ENCODE results near the gene CDH23.
"Not testable (repeated sequence)": the region's sequence is repeated elsewhere in the genome, so short reads cannot be mapped to it uniquely, and the experiment has no call there.

The CDH23 gene

GRCh38 chr10:71396711-71397295 is at the start of gene CDH23:
Gene CDH23 (plus strand): TSS chr10:71396920. CDS start chr10:71439832, 42,912 bp downstream.
- DNase-seq (ENCODE audit: low spot score) = no peak

GRCh38 chr10:71347587-71348395 is 48.9 kb upstream of the CDH23 start:
- no peak for DNase-seq (ENCODE audit: low spot score)

GRCh38 chr10:71348850-71349249 is 47.9 kb upstream of the CDH23 start:
- no peak for DNase-seq (ENCODE audit: low spot score)

- DNase-seq (ENCODE audit: low spot score) = no peak
Observed at GRCh38 chr10:71349406-71349805, 47.3 kb upstream of the CDH23 start.

DNA sequence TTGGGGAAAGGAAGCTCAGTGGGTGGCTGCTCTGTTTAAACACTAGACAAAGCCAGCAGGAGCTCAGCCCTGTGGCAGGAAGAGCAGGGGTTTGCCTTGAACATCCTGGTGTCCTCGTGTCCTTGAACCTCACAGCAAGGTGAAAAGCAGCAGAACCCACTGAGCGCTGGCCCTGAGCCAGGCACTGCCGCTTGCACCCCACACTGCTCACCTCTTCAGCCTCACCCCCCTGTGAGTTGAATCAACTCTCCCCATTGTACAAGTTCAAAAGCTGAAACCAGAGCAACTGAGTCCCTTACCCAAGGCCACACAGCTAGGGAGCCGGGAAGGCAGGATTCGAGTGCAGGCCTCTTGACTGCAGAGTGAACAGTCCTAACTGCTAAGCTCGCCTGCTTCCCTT is 45.6 kb upstream of the CDH23 start:
- DNase-seq (ENCODE audit: low spot score) = no peak

GRCh38 chr10:71351628-71352319 is 44.9 kb upstream of the CDH23 start:
- DNase-seq (ENCODE audit: low spot score) = no peak

GRCh38 chr10:71353639-71354038 is 43.1 kb upstream of the CDH23 start:
- no peak for DNase-seq (ENCODE audit: low spot score)

DNA sequence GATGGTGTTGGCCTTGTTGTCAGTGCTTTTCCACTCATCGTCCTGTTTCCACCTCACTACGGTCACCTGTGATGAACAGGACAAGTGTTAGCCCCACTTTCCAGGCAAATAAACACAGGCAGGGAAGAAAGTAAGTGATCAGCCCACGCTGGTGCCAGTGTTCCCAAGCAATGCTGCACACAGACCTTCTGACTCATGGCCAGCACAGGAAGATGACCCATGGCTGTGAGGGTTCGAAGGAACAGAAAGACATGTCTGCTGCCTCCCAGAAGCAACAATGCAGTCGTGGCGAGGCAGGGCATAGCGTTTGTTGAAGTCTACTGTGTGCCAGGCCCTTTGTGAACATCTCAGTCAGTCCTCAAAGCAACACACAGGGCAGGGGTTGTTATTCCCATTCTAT is 41.9 kb upstream of the CDH23 start:
- no peak for DNase-seq (ENCODE audit: low spot score)

- DNase-seq (ENCODE audit: low spot score) = no peak
Observed at GRCh38 chr10:71355886-71356285, 40.8 kb upstream of the CDH23 start.

- DNase-seq (ENCODE audit: low spot score) = no peak
Observed at GRCh38 chr10:71357792-71358265, 38.9 kb upstream of the CDH23 start.

DNA sequence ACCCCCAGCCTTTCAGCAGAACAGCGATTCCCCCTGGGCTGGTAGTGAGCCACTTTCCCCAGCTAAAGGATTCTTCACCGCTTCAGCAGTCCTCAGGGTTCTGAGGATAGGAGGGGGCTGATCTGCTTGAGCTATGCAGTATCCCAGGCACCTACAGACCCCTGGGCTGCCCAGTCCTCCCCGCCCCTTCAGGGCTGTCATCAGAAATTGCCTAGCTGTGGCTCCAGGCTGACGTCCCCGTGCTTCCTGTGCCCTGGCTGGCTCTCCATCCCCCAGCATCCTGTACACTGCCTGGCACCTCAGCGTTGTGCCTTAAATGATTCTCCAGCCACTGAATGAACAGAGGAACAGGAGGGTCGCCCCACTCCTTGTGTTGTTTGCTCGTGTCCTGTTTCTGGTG is 38.4 kb upstream of the CDH23 start:
- DNase-seq (ENCODE audit: low spot score) = no peak

- not testable (repeated sequence) for DNase-seq (ENCODE audit: low spot score)
Observed at GRCh38 chr10:71358906-71359305, 37.8 kb upstream of the CDH23 start.

DNA sequence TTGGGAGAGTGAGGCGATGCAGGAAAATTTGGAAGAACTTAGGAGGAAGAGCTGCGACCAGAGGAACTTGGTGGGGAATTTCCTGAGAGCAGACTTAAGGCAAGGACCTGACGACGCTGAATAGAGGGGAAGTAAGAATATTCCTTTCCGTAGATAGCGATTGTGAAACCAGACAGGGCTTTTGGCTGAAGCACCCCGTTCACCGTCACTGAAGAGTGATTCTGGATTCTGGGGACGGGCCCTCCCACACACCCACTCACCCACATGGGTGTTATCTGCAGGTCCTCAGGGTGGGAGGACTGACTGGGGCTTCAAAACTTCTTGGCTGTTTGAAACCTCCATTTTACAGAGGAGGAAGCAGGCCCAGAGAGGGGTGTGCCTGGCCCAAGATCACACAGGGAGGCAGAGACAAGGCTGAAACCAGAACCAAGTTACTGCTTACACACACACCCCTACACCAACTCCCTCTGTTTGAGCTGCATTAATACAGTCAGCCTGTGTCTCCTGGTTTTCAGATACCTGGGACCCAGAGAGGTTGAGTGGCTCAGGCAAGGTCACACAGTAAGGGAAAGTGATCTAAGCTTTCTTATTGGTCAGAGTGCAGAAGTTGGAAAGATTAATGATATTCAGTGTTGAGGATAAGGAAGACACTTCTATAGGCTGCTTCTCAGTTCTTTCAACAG is 37.2 kb upstream of the CDH23 start:
- no peak for DNase-seq (ENCODE audit: low spot score)

- DNase-seq (ENCODE audit: low spot score) = no peak
Observed at GRCh38 chr10:71360735-71361134, 36.0 kb upstream of the CDH23 start.

- no peak for DNase-seq (ENCODE audit: low spot score)
Observed at GRCh38 chr10:71361581-71361980, 35.1 kb upstream of the CDH23 start.

DNA sequence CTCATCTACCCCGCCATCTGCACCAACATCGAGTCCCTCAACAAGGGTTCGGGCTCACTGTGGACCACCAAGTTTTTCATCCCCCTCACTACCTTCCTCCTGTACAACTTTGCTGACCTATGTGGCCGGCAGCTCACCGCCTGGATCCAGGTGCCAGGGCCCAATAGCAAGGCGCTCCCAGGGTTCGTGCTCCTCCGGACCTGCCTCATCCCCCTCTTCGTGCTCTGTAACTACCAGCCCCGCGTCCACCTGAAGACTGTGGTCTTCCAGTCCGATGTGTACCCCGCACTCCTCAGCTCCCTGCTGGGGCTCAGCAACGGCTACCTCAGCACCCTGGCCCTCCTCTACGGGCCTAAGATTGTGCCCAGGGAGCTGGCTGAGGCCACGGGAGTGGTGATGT is 34.6 kb upstream of the CDH23 start:
- no peak for DNase-seq (ENCODE audit: low spot score)

DNA sequence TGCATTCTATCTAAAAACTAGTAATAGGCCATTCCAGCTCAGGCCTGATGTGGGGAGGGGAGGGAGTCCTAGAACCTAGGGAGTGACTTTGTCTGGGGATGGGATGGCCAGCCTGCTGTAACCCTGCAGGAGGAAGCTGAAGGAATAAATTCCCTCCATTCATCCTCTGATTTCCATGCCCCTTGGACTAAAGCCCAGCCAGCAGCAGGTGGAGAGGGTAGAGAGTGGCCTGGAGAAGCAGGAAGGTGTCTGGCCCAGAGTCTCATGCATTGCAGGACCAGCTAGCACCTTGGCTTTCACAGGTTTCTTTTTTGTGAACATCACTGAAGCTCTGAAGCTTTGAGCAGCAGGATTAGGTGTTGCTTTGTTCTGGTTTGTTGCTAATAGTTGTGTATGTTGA is 32.8 kb upstream of the CDH23 start:
- DNase-seq (ENCODE audit: low spot score) = no peak

- DNase-seq (ENCODE audit: low spot score) = no peak
Observed at GRCh38 chr10:71365366-71365765, 31.4 kb upstream of the CDH23 start.

- no peak for DNase-seq (ENCODE audit: low spot score)
Observed at GRCh38 chr10:71366690-71367089, 30.0 kb upstream of the CDH23 start.

- no peak for DNase-seq (ENCODE audit: low spot score)
Observed at GRCh38 chr10:71367271-71367670, 29.4 kb upstream of the CDH23 start.

GRCh38 chr10:71368176-71368575 is 28.5 kb upstream of the CDH23 start:
- no peak for DNase-seq (ENCODE audit: low spot score)

DNA sequence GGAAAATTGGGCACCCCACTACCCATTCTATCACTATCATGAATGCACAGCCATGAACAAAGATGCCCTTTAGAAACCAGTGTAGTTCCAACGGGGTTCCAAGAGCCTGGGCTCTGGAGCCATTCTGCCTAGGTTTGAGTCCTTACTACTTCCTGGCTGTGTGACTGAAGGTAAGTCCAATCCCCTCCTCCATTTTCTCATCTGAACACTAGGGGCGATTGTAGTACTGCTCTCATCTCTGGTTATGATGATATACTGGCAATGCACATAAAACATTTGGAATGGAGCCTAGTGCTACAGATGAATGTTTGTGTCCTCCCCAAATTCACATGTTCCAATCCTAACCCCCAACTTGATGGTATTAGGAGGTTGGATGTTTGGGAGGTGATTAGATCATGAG is 28.1 kb upstream of the CDH23 start:
- no peak for DNase-seq (ENCODE audit: low spot score)

- no peak for DNase-seq (ENCODE audit: low spot score)
Observed at GRCh38 chr10:71369602-71370001, 27.1 kb upstream of the CDH23 start.

All from CD4-positive, alpha-beta T cell treated with Interleukin-2 at 100 ng/mL for 4 hours (primary cell).